ENCODE results near the gene DSE.

- no peak for TF ChIP-seq CTCF (IDR thresholded peaks at IDR 0.05)
- no peak for TF ChIP-seq POLR2A (IDR thresholded peaks at IDR 0.05)
- no peak for TF ChIP-seq EP300 (IDR thresholded peaks at IDR 0.05)
Observed at GRCh38 chr6:116366740-116367275, 3.9 kb upstream of the DSE start.
